Loucy (cell line): ENCODE measurements around the gene LRRC17.

Source experiments
- H2AFZ ChIP-seq: fragments of 200-600 bp; sonication (generic); 2 replicates; pipeline ENCODE4 v1.6.0; 2016; ENCODE audit warnings: antibody characterized with exemption, mild to moderate bottlenecking, low read length, moderate library complexity
- H3F3A ChIP-seq: fragments of 200-600 bp; 2 replicates; pipeline ENCODE4 v1.6.0; 2016; ENCODE audit warnings: antibody characterized with exemption, low read depth, mild to moderate bottlenecking
- H3K27me3 ChIP-seq: fragments of 200-600 bp; sonication (generic); 2 replicates; pipeline ENCODE4 v1.6.1; 2014; ENCODE audit warnings: low read length, mild to moderate bottlenecking; ENCODE audit not compliant: insufficient read depth, poor library complexity, severe bottlenecking
- H3K36me3 ChIP-seq: fragments of 200-600 bp; sonication (generic); 2 replicates; pipeline ENCODE4 v1.6.1; 2016; ENCODE audit warnings: low read length; ENCODE audit not compliant: insufficient read depth
- H3K4me1 ChIP-seq: fragments of 200-600 bp; sonication (generic); 2 replicates; pipeline ENCODE4 v1.5.1; 2014; ENCODE audit warnings: low read length, mild to moderate bottlenecking; ENCODE audit not compliant: insufficient read depth, poor library complexity, severe bottlenecking
- H3K4me2 ChIP-seq: fragments of 200-600 bp; sonication (generic); 2 replicates; pipeline ENCODE4 v1.6.0; 2014; ENCODE audit warnings: antibody characterized with exemption, low read length, low read depth, mild to moderate bottlenecking; ENCODE audit not compliant: poor library complexity, severe bottlenecking
- H3K4me3 ChIP-seq: fragments of 200-600 bp; sonication (generic); 2 replicates; pipeline ENCODE4 v1.5.1; 2014; ENCODE audit warnings: low read length, mild to moderate bottlenecking, mixed read lengths; ENCODE audit not compliant: poor library complexity, severe bottlenecking
- H3K79me2 ChIP-seq: fragments of 200-600 bp; sonication (generic); 2 replicates; pipeline ENCODE4 v1.6.1; 2014; ENCODE audit warnings: low read length; ENCODE audit not compliant: insufficient read depth
- H3K9ac ChIP-seq: fragments of 200-600 bp; sonication (generic); 2 replicates; pipeline ENCODE4 v1.6.0; 2014; ENCODE audit warnings: mild to moderate bottlenecking, low read depth, low read length, moderate library complexity; ENCODE audit not compliant: poor library complexity, severe bottlenecking
- H3K9me2 ChIP-seq: fragments of 200-600 bp; sonication (generic); replicated peaks from 2 replicates; pipeline ENCODE4 v1.6.1; 2016; ENCODE audit warnings: low read depth, low read length, mixed read lengths
- H3K9me3 ChIP-seq: fragments of 200-600 bp; sonication (generic); 2 replicates; pipeline ENCODE4 v1.6.1; 2014; ENCODE audit warnings: mild to moderate bottlenecking, antibody characterized with exemption, low read length, low read depth; ENCODE audit not compliant: insufficient read depth
- H4K20me1 ChIP-seq: fragments of 200-600 bp; sonication (generic); 2 replicates; pipeline ENCODE4 v1.6.0; 2014; ENCODE audit warnings: antibody characterized with exemption, low read length, mild to moderate bottlenecking; ENCODE audit not compliant: insufficient read depth, poor library complexity, severe bottlenecking
- CTCF ChIP-seq: fragments of 200-600 bp; sonication (generic); conservative IDR thresholded peaks from 2 replicates; pipeline ENCODE4 v1.5.1; 2014; ENCODE audit warnings: mild to moderate bottlenecking, antibody characterized with exemption, low read length
- EZH2phosphoT487 ChIP-seq: fragments of 200-600 bp; IDR thresholded peaks from 2 replicates; pipeline ENCODE4 v1.6.1; 2018; ENCODE audit warnings: antibody characterized with exemption, mild to moderate bottlenecking, moderate library complexity, borderline replicate concordance

LRRC17 gene

GRCh38 chr7:102993718-102994029 is 80.9 kb downstream of the LRRC17 start:
- no peak overlapping the region for H3K9ac ChIP-seq
- H3K4me1 ChIP-seq = peaks cover 21% of the 10 kb centered on the region
- H3K4me3 ChIP-seq = no peak overlapping the region
- no peaks in the 10 kb centered on the region for H3F3A ChIP-seq
- no peaks in the 10 kb centered on the region for H3K79me2 ChIP-seq
- H3K9me3 ChIP-seq = no peaks in the 10 kb centered on the region
- no peaks in the 10 kb centered on the region for H4K20me1 ChIP-seq
- H3K27me3 ChIP-seq = no peaks in the 10 kb centered on the region
- no peak overlapping the region for H2AFZ ChIP-seq
- H3K4me2 ChIP-seq = no peak overlapping the region
- no peaks in the 10 kb centered on the region for H3K36me3 ChIP-seq
- no peaks in the 10 kb centered on the region for H3K9me2 ChIP-seq
- TF ChIP-seq CTCF = no peak
- no peak for TF ChIP-seq EZH2phosphoT487

GRCh38 chr7:102994567-102994966 is 81.8 kb downstream of the LRRC17 start:
- Histone ChIP-seq H3F3A (no peaks in the 10 kb centered on the region), H3K79me2 (no peaks in the 10 kb centered on the region), H3K9me3 (no peaks in the 10 kb centered on the region), H3K27me3 (no peaks in the 10 kb centered on the region), H3K9ac (no peak overlapping the region), H2AFZ (no peak overlapping the region), H3K4me3 (no peak overlapping the region), H3K9me2 (no peaks in the 10 kb centered on the region), H3K4me2 (no peak overlapping the region), H3K36me3 (no peaks in the 10 kb centered on the region), H3K4me1 (peaks cover 21% of the 10 kb centered on the region), H4K20me1 (no peaks in the 10 kb centered on the region)
- no peak for TF ChIP-seq CTCF
- no peak for TF ChIP-seq EZH2phosphoT487
